Fibroblast of peridontal ligament (primary cell): ENCODE results near the gene GTSF1L.
A peak's percentile ranks its signal among the peaks of the same experiment; 100 is the strongest.

Experiments used
- DNase-seq: peaks from one replicate; pipeline ENCODE4 v3.0.0-alpha.2; 2010; ENCODE audit errors: extremely low read depth

The GTSF1L gene

DNA sequence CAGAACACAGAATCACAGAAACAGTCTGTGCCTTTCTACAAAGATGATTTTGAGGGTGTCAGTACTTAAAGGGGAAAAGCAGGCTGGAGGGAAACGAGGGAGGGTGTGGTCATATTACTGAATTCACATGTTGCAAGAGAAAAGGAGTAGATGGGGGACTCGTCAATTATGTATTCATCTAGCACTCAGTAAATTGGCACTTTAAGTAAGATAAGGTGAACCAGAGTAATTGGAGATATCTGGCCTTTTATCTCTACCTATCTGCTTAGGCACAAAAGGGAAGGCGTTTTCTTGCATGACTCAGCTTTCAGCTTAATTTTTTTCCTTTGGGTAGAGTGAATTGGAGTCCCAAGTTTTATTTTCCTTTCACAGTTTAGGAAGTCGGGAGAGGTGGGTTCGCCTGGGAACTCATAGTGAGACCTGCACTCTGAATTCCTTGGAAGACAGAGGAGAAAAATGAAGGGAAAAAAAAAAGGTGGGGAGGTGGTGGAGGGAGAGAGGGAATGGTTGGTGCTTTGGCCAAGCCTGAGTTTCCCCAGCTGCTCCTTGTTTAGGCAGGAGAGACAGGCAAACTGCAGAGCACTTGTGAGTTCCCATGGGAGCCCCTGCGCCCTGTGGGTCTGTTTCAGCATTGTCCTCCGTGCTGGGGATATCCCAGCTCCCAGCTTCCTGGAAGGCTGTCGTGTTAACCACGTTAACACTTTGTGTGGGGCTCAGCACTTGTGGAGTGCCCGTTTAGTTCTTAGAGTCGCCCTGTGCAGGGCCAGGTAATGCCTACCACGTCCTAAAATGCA lies 19.7 kb upstream of the GTSF1L start:
- no peak for DNase-seq

DNA sequence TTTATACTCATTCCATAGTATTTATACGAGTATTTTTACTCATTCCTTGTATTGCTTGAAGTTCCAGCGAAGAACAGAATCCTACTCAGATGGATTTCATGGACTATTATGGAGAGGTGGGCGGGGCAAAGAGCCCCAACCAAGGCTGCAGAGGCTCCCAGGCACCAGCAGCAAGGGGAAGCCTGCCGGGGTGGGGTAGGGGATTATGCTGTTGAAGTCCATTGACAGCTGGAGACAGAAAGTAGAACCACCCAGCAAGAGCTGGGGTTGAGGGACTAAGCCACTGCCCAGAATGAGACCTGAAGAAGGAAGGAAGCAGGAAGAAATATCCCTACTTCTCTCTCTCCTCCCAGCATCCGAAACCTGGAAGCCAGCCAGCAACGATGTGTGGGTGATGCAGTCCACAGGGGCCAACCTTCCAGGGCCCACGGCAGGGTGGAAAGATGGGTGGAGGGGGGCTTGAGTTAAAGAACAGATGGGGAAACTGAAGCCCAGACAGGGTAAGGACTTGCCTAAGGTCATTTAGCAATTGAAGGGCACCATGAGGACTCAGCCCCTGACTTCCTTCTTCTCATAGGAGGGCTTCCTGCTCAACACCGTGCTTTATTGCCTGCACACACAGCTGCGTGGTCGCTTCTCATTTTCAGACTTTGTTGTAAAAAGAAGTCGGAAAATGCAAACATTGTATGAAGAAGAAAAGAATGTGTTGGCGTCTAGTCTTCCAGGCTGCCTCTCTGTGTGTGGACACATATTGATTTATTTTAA lies 18.3 kb upstream of the GTSF1L start:
- no peak for DNase-seq

DNA sequence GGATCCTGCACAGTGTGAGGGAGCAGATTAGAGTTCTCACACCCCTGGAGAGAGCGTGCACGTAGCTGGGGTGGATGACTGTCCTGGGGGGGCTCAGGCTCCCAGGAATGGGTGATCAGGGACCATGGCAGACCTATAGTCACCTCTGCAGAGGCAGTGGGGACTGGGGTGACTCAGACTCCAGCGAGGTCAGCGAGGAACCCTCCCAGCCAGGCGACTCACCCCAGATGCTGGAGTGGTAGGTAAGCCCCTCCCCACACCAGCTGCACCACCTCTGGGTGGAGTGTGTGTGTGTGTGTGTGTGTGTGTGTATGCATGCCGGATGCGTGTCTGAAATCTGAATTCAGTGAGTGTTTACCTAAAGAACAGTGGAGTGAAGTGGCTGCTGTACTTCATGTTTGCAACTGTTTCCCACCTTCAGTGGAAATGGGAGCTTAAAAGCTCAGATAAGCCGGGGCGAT lies 17.4 kb upstream of the GTSF1L start:
- no peak for DNase-seq

- no peak for DNase-seq
Measured at GRCh38 chr20:43740642-43741041, 13.8 kb upstream of the GTSF1L start.

DNA sequence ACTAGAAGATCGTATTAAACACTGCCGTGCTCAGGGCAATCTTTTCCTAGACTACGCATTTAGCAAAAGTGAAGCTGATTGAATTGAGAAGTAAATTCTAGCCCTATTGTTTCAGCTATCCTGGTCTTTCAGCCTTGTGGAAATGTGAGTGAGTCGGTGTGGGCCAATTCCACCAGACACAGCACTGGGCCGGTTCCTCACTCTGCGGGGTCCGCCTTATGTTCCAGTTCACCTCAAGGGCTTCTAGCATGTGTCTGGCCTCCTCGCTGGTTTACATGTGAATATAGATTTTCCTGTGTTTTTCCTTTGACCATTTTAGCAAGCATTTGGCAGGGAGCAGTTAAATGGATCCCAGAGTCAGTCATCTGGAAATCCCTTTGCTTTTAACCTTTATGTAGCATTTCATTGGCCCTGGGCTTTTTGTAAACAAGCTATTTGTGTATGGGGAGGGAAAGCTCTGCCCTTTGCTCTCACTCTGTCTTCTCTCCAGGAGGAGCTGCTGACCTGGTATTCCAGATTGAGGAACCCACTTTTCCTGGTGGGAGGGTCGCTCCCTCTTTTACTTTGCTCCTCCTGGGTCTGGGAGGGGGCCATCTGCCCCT lies 12.4 kb upstream of the GTSF1L start:
- DNase-seq: no peak

- no peak for DNase-seq
Measured at GRCh38 chr20:43737925-43738324, 11.1 kb upstream of the GTSF1L start.

GRCh38 chr20:43736588-43737158 lies 9.9 kb upstream of the GTSF1L start:
- DNase-seq: peak; percentile 24

DNA sequence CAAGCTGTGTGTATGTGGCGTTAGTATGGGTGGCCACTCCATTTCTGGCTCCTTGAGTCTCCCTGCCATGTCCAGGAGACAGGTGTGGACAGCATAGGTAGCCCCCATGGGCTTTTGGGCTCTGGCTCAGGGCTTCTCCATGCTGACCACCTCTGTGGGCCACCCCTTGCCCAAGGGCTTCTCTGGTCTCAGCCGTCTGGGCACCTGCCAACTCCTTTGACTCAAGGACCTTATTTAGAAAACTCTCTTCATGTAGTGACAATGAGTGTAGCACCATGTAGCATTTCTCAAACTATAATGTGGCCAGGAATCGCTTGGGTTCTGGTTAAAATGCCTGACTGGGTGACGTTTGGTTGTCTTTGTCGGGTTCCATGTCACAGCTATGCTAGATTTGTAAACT lies 5.1 kb upstream of the GTSF1L start:
- DNase-seq: no peak

- peak; percentile 80 for DNase-seq
Measured at GRCh38 chr20:43731469-43731868, 4.7 kb upstream of the GTSF1L start.

DNA sequence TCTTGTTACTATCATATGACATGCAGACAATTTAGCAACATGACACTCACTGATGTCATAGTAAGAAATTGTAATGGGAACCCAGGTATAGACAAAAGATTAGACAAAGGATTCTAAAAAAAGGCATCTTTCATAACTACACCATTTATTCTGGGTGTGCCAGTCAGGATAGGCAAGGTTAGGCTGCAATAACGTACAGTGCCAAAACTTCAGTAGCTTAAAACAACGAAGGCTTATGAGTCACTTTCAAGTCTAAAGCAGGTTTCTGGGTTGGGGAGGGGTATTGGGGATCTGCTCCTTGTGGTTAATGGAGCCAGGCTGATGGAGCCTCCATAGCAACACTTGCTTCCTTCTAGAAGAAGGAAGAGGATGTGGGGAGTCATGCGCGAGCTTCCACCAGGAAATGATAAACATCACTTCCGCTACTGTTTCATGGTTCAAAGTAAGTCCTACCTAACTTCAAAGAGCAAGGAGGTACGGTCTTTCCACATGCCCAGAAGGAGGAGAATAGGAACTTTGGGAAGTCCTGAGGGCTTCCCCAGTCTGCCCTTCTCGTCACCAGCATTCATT lies 2.0 kb upstream of the GTSF1L start:
- DNase-seq: no peak

- no peak for DNase-seq
Measured at GRCh38 chr20:43727980-43728590, 1.3 kb upstream of the GTSF1L start.

GRCh38 chr20:43726333-43726732 lies 469 bp downstream of the GTSF1L start:
- no peak for DNase-seq

DNA sequence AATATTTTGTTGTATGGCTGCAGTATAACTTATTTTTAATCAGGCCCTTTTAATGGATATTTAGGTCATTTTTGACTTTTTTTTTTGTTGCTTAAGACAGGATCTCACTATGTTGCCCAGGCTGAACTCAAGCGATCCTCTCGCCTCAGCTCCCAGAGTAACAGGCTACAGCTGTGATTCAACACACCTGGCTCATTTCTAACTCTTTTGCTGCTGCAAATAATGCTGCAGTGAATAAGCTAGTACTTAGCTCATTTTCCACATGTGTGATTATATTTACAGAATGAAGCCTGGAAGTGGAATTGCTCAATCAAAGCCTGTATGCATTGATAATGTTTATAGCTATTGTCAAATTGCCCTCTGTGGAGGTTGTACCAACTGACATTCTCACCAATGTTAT lies 1.1 kb downstream of the GTSF1L start:
- peak; percentile 39 for DNase-seq

DNA sequence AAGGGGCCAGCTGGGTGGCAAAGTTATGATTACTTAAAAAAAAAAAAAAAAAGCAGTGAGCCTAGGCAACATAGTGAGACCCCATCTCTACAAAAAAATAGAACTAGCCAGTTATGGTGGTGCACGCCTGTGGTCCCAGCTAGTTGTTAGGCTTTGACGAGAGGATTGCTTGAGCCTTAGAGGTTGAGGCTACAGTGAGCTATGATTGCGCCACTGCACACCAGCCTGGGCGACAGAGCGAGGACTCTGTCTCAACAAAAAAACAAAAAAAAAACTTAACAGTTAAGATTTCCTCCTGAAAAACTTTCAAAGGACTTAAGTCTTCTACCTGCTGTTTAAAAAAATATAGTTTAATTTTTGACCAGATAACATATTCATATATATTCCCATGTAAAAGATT lies 2.4 kb downstream of the GTSF1L start:
- no peak for DNase-seq

DNA sequence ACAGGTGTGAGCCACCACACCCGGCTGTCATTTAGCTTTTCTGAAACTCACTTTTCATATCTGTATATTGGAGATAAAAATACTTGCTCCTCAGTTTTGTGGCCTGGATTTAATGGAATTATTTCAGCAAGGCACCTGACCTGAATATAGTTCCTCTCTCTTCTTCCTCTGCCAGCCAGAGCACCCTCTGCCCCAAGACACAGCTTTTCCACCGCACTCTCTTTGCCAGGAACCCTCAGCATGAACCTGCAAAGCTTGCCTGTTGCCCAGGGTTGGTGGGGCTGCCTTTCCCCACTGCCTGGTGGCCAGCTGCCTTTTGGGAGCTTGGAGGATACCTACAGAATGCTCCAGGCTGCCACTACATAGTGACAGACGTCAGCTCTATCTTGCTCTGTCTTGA lies 3.1 kb downstream of the GTSF1L start:
- no peak for DNase-seq

- peak; percentile 77 for DNase-seq
Measured at GRCh38 chr20:43723186-43723585, 3.6 kb downstream of the GTSF1L start.

DNA sequence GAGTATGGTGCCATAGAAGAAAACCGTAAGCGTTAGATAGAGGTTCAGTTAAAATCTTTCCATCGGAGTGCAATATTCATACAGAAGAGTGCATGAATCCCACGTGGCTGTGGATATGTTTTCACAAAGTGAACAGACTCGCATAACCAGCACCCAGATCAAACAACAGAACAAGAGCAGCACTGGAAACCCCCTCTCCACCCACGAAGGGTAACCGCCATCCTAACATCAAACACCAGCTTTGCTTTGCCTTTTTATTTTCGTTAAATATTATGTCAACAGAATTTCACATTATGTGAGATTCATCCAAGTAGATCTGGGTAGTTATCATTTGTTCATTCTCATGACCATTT lies 4.7 kb downstream of the GTSF1L start:
- DNase-seq: no peak

- DNase-seq: no peak
Measured at GRCh38 chr20:43721429-43722152, 5.2 kb downstream of the GTSF1L start.

GRCh38 chr20:43721097-43721428 lies 5.7 kb downstream of the GTSF1L start:
- no peak for DNase-seq

GRCh38 chr20:43720007-43720406 lies 6.8 kb downstream of the GTSF1L start:
- no peak for DNase-seq

GRCh38 chr20:43717616-43717995 lies 9.2 kb downstream of the GTSF1L start:
- no peak for DNase-seq
